GM03348 (cell line): Measurements from ENCODE around the gene CKAP2L.
"Not testable (repeated sequence)": the region's sequence is repeated elsewhere in the genome, so short reads cannot be mapped to it uniquely, and the experiment has no call there.

Source experiments
- DNase-seq: peaks from one replicate; pipeline ENCODE4 v3.0.0; 2012; ENCODE audit warnings: low spot score

Gene CKAP2L

GRCh38 chr2:112706947-112707346 lies 57.5 kb downstream of the CKAP2L start:
- not testable (repeated sequence) for DNase-seq

- peak; percentile 13 for DNase-seq
Observed at GRCh38 chr2:112706170-112706664, 58.2 kb downstream of the CKAP2L start.

- no peak for DNase-seq
Observed at GRCh38 chr2:112705575-112705974, 58.8 kb downstream of the CKAP2L start.

- no peak for DNase-seq
Observed at GRCh38 chr2:112703684-112704083, 60.7 kb downstream of the CKAP2L start.

GRCh38 chr2:112701052-112701451 lies 63.4 kb downstream of the CKAP2L start:
- no peak for DNase-seq

- no peak for DNase-seq
Observed at GRCh38 chr2:112699984-112700667, 64.3 kb downstream of the CKAP2L start.

- no peak for DNase-seq
Observed at GRCh38 chr2:112698834-112699515, 65.4 kb downstream of the CKAP2L start.

GRCh38 chr2:112694182-112694581 lies 70.2 kb downstream of the CKAP2L start:
- DNase-seq: no peak

- DNase-seq: no peak
Observed at GRCh38 chr2:112693596-112693995, 70.8 kb downstream of the CKAP2L start.

- no peak for DNase-seq
Observed at GRCh38 chr2:112692918-112693317, 71.5 kb downstream of the CKAP2L start.

- peak; percentile 92 for DNase-seq
Observed at GRCh38 chr2:112692495-112692911, 71.9 kb downstream of the CKAP2L start.

GRCh38 chr2:112691881-112692281 lies 72.5 kb downstream of the CKAP2L start:
- DNase-seq: no peak

- DNase-seq: peak; percentile 59
Observed at GRCh38 chr2:112690853-112691401, 73.5 kb downstream of the CKAP2L start.

GRCh38 chr2:112688086-112688880 lies 76.1 kb downstream of the CKAP2L start:
- no peak for DNase-seq

GRCh38 chr2:112687522-112687921 lies 76.9 kb downstream of the CKAP2L start:
- DNase-seq: no peak
